Measurements from ENCODE around the gene ELOVL1. TPM values are rescaled to one million over a fixed set of nuclear protein-coding genes. Genes with fewer than 3 reads are reported as not detected.

Gene ELOVL1
- total RNA-seq, 1 experiment from 2014 or later, result 128 TPM

DNA sequence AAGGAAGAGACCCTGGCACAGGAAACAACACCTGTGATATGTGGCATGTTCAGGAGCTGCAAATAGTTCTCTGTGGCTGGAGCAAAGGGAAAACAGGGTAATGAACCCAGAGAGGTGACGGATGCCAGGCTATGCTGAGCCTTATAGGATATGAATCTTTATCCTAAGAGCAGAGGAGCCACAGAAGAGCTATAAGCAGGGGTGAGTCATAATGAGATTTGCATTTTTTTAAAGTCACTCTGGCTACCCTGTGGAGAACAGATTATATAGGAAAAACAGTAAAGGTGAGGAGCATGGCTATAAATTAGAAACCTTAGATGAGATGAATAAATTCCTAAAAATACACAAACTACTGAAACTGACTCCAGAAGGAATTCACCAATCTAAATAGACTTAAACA, 43.0 kb downstream of the ELOVL1 start:
- ChIA-PET CTCF (no interaction called here), POLR2A (ENCODE audit: unreplicated experiment) (no interaction called here)
- no peaks in the 10 kb centered on the region for H3K36me3 ChIP-seq (ENCODE audit: low read depth, low read length)
- H3K9ac ChIP-seq (ENCODE audit: low read length), result no peak overlapping the region
- H3K27ac ChIP-seq (ENCODE audit: low read length), result no peak overlapping the region
- no peaks in the 10 kb centered on the region for H3K9me2 ChIP-seq (replicated peaks; ENCODE audit: low read length)
- TF ChIP-seq EZH2phosphoT487 (IDR thresholded peaks at IDR 0.05; ENCODE audit: borderline replicate concordance, low read length) (no peak), EZH2 (IDR thresholded peaks at IDR 0.05; ENCODE audit: low read length, unreplicated experiment) (no peak)
- TF ChIP-seq, protein P1, sequence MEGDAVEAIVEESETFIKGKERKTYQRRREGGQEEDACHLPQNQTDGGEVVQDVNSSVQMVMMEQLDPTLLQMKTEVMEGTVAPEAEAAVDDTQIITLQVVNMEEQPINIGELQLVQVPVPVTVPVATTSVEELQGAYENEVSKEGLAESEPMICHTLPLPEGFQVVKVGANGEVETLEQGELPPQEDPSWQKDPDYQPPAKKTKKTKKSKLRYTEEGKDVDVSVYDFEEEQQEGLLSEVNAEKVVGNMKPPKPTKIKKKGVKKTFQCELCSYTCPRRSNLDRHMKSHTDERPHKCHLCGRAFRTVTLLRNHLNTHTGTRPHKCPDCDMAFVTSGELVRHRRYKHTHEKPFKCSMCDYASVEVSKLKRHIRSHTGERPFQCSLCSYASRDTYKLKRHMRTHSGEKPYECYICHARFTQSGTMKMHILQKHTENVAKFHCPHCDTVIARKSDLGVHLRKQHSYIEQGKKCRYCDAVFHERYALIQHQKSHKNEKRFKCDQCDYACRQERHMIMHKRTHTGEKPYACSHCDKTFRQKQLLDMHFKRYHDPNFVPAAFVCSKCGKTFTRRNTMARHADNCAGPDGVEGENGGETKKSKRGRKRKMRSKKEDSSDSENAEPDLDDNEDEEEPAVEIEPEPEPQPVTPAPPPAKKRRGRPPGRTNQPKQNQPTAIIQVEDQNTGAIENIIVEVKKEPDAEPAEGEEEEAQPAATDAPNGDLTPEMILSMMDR (conservative IDR thresholded peaks at IDR 0.05; ENCODE audit: low read depth, low read length), result no peak
- no peak overlapping the region for H3K4me3 ChIP-seq (ENCODE audit: low read length)
- H3K79me2 ChIP-seq (ENCODE audit: low read length), result no peaks in the 10 kb centered on the region
- H2AFZ ChIP-seq (ENCODE audit: low read length), result no peak overlapping the region
- peaks cover under 1% of the 10 kb centered on the region for H3K4me1 ChIP-seq (ENCODE audit: insufficient read depth, low read length)
- no peaks in the 10 kb centered on the region for H3K9me3 ChIP-seq (ENCODE audit: low read length)
- no peaks in the 10 kb centered on the region for H3F3A ChIP-seq (ENCODE audit: low read length, unreplicated experiment)
- intact Hi-C loops (cut with micrococcal nuclease), result no loop called here
- DNase-seq, result no peak
- no peak for ATAC-seq
- no peaks in the 10 kb centered on the region for H3K27me3 ChIP-seq (ENCODE audit: low read length)
- no peak overlapping the region for H3K4me2 ChIP-seq (ENCODE audit: low read length)
- no TSS peak for BruUV-seq (replicated peaks)
- H4K20me1 ChIP-seq (ENCODE audit: low read length), result no peaks in the 10 kb centered on the region

DNA sequence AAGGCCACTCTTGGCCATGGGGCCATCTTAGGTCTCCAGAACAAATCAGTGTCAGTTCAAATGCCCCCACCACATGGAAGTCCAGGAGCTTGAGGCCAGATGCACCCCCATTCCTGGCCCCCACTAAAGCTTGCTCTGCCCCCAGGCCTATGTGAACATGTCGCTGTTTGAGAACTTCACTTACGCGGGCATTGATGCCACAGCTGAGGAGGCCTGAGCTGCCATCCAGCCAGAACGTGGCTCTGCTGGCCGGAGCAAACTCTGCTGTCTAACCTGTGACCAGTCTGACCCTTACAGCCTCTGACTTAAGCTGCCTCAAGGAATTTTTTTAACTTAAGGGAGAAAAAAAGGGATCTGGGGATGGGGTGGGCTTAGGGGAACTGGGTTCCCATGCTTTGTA, 45.3 kb downstream of the ELOVL1 start:
- H3K79me2 ChIP-seq (ENCODE audit: low read length), result no peaks in the 10 kb centered on the region
- no peak overlapping the region for H3K4me2 ChIP-seq (ENCODE audit: low read length)
- no peaks in the 10 kb centered on the region for H3K36me3 ChIP-seq (ENCODE audit: low read depth, low read length)
- no peaks in the 10 kb centered on the region for H3K9me2 ChIP-seq (replicated peaks; ENCODE audit: low read length)
- TF ChIP-seq, protein P1 (conservative IDR thresholded peaks at IDR 0.05; ENCODE audit: low read depth, low read length), result no peak
- no peak for TF ChIP-seq EZH2 (IDR thresholded peaks at IDR 0.05; ENCODE audit: low read length, unreplicated experiment)
- no peak for TF ChIP-seq EZH2phosphoT487 (IDR thresholded peaks at IDR 0.05; ENCODE audit: borderline replicate concordance, low read length)
- no peaks in the 10 kb centered on the region for H3K4me1 ChIP-seq (ENCODE audit: insufficient read depth, low read length)
- no peaks in the 10 kb centered on the region for H4K20me1 ChIP-seq (ENCODE audit: low read length)
- no peak overlapping the region for H3K27ac ChIP-seq (ENCODE audit: low read length)
- DNase-seq (no peak), ATAC-seq (no peak)
- no TSS peak for BruUV-seq (replicated peaks)
- H3K9ac ChIP-seq (ENCODE audit: low read length), result no peak overlapping the region
- intact Hi-C loops (cut with micrococcal nuclease), result no loop called here
- H3F3A ChIP-seq (ENCODE audit: low read length, unreplicated experiment), result no peaks in the 10 kb centered on the region
- CTCF ChIA-PET, result no interaction called here
- no peak overlapping the region for H3K4me3 ChIP-seq (ENCODE audit: low read length)
- H3K9me3 ChIP-seq (ENCODE audit: low read length), result no peaks in the 10 kb centered on the region
- no peak overlapping the region for H2AFZ ChIP-seq (ENCODE audit: low read length)
- H3K27me3 ChIP-seq (ENCODE audit: low read length), result no peaks in the 10 kb centered on the region
- POLR2A ChIA-PET (ENCODE audit: unreplicated experiment), result no interaction called here

DNA sequence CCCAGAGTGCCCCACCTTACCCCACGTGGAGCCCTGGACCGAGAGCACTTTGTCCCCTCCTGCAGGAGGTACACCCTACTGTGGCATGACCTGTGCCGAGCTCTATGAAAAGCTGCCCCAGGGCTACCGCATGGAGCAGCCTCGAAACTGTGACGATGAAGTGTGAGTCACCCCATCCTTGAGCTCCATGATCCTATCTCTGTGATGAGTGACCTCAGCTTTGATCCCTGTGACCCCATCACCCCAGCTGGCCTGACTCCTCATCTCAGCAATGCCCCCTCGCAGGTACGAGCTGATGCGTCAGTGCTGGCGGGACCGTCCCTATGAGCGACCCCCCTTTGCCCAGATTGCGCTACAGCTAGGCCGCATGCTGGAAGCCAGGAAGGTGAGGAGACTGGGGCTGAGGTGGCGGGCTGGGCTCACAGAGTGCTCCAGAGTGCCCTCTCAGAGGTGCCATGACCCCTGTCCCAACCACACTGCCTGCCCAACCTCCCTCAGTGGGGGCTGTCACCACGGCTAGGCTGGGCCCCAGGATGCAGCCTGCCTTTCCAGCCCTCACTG, 46.4 kb downstream of the ELOVL1 start:
- intact Hi-C loops (cut with micrococcal nuclease), result no loop called here
- POLR2A ChIA-PET (ENCODE audit: unreplicated experiment), result no interaction called here
- H3K79me2 ChIP-seq (ENCODE audit: low read length), result no peaks in the 10 kb centered on the region
- H3K27ac ChIP-seq (ENCODE audit: low read length), result no peak overlapping the region
- H2AFZ ChIP-seq (ENCODE audit: low read length), result no peak overlapping the region
- H3K4me1 ChIP-seq (ENCODE audit: insufficient read depth, low read length), result no peaks in the 10 kb centered on the region
- H3K27me3 ChIP-seq (ENCODE audit: low read length), result no peaks in the 10 kb centered on the region
- H4K20me1 ChIP-seq (ENCODE audit: low read length), result no peaks in the 10 kb centered on the region
- no peaks in the 10 kb centered on the region for H3K9me2 ChIP-seq (replicated peaks; ENCODE audit: low read length)
- DNase-seq (no peak), ATAC-seq (no peak)
- CTCF ChIA-PET, result no interaction called here
- no peak overlapping the region for H3K4me2 ChIP-seq (ENCODE audit: low read length)
- no peak overlapping the region for H3K9ac ChIP-seq (ENCODE audit: low read length)
- H3F3A ChIP-seq (ENCODE audit: low read length, unreplicated experiment), result no peaks in the 10 kb centered on the region
- no peak for TF ChIP-seq EZH2 (IDR thresholded peaks at IDR 0.05; ENCODE audit: low read length, unreplicated experiment)
- no peak for TF ChIP-seq EZH2phosphoT487 (IDR thresholded peaks at IDR 0.05; ENCODE audit: borderline replicate concordance, low read length)
- no peaks in the 10 kb centered on the region for H3K9me3 ChIP-seq (ENCODE audit: low read length)
- no TSS peak for BruUV-seq (replicated peaks)
- no peaks in the 10 kb centered on the region for H3K36me3 ChIP-seq (ENCODE audit: low read depth, low read length)
- H3K4me3 ChIP-seq (ENCODE audit: low read length), result no peak overlapping the region
